Raji (cell line): ENCODE measurements around the gene FOXP3.

Experiments
- POLR2A ChIP-seq: IDR thresholded peaks from 2 replicates; pipeline ENCODE4 v1.6.1; 2011; ENCODE audit warnings: low read depth, low read length, control low read depth; ENCODE audit not compliant: insufficient read depth

FOXP3 gene

DNA sequence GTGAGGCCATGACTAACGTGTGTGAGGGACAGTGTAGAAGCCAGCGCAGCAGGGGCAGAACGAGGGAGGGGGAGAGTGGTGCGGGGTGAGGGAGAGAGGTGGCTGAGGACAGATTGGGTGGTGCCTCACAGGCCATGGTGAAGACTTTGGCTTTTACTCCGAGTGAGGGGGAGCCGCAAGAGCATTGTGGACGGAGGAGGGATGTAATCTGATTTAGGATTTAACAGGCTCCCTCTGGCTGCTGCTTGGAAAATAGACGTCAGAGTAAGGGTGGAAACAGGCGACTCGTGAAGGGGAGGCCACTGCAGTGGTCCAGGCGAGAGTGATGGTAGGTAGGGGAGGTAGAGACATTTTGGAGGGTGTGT, 18.1 kb upstream of the FOXP3 start:
- TF ChIP-seq POLR2A = no peak

DNA sequence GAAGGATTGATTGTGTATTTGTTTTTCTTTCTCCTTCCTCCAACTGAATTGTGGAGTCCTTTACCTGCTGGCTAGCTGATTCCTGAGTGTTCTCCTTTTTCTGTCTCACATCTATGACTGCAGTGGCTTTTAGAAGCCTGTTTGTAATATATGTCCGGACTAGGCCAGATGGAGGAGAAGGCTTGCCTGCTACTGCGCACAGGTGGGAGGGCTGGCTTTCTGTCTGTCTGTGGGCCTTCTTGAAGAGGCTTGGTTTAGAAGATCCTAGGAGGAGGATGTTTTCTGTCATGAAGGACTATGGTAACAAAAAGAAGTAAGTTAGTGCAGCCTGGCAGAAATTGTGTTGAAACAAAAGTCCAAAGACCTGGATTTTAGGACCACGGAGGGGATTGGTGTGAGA, 13.6 kb upstream of the FOXP3 start:
- TF ChIP-seq POLR2A = no peak

DNA sequence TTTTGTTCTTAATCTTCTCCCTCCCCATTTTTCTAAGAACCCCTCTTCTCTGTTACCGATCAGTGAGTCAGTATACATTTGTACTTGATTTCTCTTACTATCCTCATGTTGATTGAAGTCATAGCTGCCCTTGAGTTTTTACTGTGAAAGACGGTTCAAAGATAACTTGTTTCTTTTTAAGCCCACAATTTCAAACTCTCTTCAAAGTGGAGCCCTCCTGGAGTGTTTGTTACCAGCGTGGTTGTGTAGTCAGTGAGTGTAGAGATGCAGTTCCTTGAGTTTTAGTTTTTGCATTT, 13.0 kb upstream of the FOXP3 start:
- no peak for TF ChIP-seq POLR2A

DNA sequence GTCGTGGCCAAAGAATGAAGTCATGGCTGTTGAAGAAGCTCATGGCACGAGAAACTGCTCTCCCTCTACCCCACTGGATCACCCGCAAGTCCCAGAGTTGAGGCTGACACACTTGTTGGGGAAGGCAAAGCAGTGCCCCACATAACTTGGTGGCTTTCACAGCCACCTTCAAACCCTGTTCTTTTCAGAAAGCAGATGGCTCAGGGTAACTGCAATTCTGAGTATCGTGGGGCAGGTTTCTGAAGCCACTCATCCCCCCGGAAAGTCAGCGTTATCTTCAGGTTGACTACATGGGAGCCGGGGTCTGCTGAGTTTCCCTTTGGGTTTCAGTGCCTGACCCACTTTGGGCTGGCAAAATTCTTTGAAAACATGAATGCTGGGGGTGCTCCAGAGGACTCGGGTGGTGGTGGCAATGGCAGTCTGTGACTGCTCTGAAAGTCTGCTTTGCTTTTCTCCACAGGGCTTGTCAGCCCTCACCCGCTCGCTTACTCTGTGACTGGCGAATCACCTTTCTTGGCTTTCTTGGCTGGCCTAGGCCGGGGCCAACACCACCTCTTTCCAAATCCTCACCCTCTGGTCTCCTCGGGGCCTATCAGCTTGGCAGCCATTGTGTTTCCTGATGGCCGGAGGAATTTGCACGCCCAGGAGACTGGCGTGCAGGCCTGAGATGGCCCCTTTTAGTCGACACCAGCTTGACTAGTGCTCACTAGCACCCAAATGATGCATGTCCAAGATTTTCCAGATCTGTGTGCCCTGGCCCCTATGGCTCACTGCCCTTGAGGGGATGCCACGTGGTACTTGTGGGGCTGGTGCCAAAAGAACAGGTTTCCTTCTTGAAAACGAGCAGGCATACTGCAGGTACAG, 12.4 kb upstream of the FOXP3 start:
- TF ChIP-seq POLR2A = no peak

DNA sequence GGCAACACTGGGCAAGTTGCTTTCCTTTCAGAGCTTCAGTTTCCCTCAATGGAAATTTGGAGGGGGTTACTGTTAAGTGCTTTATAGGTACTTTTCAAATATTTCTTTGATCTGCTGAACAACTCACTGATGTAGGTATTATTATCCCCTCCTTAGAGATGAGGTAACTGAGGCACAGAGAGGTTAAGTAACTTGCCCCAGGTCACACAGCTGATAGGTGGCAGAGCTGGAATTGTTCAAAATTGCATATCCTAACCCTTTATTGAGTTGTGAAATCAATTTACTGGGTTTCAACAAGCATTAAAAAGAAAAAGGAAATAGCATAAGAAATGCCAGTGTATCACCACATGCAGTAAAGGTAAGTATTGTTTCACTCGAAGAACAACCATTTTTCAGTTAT, 11.7 kb upstream of the FOXP3 start:
- TF ChIP-seq POLR2A = no peak

DNA sequence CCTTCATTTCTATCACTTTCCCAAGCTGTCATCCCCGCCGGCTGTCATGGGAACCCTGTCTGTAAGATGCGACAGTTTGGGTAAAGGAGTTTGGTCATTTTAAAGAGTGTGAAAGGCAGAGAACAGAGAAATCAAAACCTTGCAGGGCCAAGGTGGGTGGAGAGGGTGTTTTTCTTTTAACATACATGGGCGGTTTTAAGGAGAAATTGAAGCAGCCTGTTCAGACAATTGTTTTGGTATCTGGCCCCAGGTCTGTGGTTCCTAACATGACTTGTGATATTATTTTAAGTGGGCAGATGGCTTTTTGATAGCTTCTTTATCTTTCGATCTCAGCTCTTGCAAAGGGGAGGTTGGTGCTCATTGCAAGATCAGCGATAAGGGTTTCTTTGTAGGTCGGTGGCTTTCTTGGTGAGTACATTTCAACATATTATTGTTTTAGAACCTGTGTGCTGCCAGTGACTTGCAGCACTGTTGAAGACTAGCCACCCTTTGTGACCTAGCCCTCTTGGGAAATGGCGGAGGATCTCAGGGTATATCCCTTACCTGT, 8.7 kb upstream of the FOXP3 start:
- no peak for TF ChIP-seq POLR2A

DNA sequence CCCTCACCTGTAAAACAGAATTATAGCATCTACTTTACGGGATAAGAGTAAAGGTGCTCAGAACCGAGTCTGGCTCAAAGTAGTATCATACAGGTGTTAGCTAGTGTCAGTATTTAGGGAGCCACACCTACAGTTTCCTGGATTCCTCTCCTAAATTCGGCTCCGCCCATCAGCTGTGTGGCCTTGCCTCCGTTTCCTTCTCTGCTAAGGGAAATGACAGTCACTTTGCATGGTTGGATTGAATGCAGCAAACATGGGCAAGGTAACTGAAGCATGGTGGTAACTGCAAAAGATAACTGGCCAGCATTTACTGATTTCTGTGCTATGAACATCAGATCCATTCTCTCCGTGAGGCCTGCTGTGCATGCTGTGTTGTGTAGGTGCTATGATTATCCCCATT, 7.9 kb upstream of the FOXP3 start:
- no peak for TF ChIP-seq POLR2A

DNA sequence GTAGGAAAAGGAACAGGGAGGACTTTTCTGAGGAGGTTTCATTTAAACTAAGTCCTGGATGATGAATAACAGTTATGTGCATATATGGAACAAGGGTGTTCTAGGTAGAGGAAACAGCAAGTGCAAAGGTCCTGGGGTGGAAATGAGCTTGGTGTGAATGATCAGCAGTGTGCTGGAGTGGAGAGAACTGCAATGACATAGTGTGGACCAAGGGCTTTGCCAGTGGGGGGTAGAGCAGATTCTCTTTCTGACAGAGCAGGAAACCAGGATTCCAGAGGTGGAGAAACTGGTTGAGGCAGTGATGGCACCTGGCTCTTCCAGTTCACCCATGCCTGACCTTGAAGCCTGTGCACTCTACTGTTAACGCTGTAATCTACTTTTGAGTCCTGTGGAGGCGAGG, 6.8 kb upstream of the FOXP3 start:
- no peak for TF ChIP-seq POLR2A

DNA sequence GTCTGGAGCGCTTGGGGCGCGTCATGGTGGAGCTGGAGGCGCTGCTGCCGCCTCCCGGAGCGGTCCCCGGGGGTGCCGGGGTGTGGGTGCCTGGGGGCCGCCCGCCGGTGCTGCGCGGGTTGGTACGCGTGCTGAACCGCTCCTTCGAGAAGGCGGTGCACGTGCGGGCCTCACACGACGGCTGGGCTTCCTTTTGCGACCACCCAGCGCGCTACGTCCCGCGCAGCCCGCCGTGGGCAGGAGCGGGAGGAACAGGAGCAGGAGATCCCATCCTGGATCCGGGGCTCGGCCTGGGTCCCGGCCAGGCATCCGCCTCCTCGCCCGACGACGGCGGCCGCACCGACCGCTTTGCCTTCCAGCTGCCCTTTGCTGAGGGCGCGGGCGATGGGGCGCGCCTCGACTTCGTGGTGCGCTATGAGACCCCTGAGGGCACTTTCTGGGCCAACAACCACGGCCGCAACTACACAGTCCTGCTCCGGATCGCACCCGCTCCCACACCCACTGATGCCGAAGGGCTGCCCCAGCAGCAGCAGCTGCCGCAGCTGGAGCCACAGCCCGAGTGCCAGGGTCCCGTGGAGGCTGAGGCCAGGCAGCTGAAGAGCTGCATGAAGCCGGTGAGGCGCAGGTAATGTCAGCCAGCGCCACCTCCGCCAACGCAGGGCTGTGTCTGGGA, 5.9 kb upstream of the FOXP3 start:
- no peak for TF ChIP-seq POLR2A

DNA sequence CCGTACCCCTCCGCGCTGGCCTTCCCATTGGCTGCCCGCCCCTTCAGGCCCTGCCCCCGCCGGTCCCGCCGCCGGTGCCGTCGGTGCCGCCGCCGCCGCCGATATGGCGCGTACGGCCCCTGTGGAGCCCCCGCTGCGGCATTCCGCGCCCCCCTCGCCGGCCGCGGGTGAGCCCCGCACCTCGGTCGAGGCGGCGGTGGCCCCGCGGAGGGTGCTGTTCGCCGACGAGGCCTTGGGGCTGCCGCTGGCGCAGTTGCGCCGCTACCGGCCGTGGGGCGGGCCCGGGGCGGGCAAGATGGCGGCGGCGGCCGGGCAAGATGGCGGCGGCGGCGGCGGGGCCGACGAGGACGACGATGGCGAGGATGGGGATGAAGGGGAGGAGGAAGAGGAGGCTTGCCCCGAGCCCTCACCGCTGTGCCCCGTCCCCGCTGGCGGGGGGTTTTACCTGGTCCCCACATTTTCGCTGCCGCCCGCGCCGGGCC, 5.3 kb upstream of the FOXP3 start, which contains the start of gene PPP1R3F:
Gene PPP1R3F, plus strand, starts transcription at position 27 of the 482 bp plus-strand sequence. Its CDS starts 77 bp downstream, at position 104.
- TF ChIP-seq POLR2A = no peak

DNA sequence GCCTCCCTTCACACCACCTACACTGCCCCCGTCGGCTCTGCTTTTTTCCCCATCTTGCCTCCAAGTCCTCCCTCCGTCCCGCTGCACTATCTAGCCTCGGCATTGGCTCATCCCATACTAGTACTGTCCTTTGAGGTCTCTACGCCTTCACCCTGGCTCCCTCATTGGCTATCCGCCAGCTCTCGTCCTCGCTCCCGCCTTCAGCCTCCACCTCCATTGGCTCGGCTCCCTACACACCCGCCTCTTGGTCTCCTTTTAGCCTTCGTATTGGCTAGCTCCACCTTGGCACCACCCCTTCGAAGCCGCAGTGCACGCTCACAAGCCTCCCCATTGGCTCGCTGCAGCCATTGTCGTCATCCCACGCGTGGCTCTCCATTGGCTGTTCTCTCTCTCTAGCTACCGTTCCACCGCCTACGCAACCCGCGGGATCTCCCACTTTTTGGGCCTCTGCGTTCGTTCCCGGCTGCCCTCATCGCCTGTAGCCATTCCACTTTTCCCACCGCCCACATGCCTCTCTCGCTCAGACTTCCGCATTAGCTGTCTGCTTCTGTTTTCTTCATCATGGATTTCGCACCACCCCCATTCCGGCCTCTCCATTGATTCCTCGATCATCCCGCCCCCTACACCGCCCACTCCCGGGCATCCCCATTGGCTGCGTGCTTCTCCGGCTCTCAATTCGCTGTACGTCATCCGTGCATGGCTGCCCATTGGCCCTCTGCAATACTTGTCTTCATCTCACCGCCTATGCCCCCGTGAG, 4.7 kb upstream of the FOXP3 start:
- peak; percentile 89 for TF ChIP-seq POLR2A

DNA sequence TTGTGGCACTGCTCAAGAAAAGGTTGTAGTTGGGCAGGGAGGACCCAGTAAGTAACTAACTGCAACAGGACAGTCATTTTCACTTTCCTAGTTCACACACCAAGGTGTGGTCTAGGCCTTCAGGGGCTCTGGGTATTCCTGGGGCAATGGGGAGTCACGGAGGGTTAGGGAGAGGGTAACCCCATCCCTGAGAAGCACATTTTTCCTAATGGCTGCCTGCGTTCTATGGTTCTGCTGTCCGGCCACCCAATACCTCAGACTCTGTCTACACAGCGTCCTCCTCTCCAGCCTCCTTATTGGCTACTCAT, 4.1 kb upstream of the FOXP3 start:
- no peak for TF ChIP-seq POLR2A

DNA sequence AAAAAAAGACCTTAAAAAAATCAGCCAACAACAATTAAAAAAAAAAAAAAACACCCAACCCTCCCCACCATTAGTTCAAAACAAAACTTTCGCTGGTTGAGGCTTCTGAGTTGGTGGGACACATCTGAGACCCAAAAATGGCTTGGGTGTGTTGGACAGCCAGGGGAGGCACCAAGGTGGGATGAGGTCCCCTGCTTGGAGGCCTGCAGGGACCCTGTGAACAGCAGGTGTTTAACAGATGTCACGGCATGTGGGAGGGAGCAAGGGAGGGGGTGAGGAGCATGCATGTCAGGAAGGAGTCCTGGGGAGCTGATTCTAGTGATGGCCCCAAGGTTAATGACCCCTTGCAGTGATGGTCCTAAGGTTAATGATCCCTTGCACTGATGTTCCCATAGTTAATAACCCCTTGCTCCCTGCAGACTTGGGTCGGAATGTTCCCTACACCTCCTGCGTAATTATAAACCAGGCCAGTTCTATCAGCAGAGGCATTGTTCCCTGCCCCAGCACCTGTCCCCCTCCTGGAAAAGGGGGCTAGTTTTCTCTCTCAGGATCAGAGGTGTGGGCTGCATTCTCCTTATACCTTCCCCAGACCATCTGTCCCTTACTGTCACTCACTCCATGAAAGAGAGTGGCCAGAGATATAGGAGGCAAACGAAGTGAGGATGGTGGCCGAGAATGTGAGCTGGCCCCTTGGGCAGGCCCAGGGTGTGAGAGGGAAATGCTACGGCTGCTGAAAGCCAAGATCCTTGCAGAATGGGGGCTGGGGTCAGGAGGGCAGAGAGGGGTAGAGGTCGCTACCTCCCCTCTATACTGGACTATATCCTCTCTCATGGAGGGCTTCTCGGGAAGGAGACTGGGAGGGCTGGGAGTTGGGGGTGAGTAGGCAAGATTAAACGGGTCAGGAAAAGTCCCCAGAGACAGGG, 2.3 kb upstream of the FOXP3 start:
- no peak for TF ChIP-seq POLR2A

DNA sequence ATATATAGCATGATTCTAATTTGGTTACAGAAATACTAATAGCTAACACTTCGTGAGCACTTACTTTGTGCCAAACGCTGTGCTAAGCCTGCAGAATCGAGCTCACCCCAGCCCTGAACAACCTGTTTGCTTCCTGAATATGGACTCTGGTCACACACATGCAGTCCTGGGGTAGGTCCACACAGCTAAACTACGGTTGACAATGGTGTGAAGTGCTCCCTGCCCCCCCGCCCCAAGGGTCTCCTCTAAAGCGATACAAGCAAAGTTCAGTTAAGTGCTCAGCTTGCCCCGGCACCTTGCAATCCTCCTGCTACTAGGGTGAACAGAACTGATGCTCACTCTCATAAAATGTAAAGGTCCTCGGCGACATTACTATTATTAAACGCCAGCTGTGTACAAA, 879 bp downstream of the FOXP3 start:
- no peak for TF ChIP-seq POLR2A

DNA sequence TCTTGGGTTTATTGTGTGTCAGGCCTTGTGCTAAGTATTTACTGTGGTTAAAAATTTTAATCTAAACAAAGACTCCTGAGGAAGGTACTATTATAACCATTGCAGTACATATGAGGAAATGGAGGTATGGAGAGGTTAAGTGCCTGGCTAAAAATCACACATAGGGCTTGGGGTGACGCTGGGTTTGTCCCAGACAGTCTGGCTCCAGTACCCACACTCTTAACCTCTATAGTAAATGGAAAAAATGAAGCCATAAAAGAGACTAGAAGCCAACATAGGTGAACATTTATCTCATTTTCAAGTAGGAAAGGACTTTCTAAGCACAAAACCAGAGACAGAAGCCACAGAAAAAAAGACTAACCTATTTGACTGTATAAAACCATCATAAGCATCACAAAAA, 1.9 kb downstream of the FOXP3 start:
- TF ChIP-seq POLR2A = no peak
